HepG2 (cell line): ENCODE results near the gene CDK17. TPM values are rescaled to one million over a fixed set of nuclear protein-coding genes. Genes with fewer than 3 reads are reported as not detected.

Source experiments
- ATAC-seq: fragments of 200-7000 bp; cut with Tn5 transposase; 3 replicates; pipeline ENCODE4 v1.9.1; 2020; ENCODE audit warnings: mild to moderate bottlenecking, moderate library complexity
- BruUV-seq: library from RNA; stranded (reverse); fragments of 400-500 nt; replicated peaks from 2 replicates; lab custom pipeline; 2021; lab: Mats Ljungman, UMichigan
- CTCF ChIA-PET: fragments of 300-600 bp; formaldehyde crosslinking; extraction: SDS; loops from one replicate; lab custom pipeline; 2021; ENCODE audit warnings: low total read pairs, inconsistent platforms, low intra/inter-chr PET ratio; lab: Yijun Ruan, JAX
- POLR2A ChIA-PET: fragments of 350-600 bp; sonication (Branson Sonifier 250); formaldehyde crosslinking; loops from one replicate; lab custom pipeline; 2020; ENCODE audit warnings: antibody characterized with exemption, inconsistent platforms; lab: Yijun Ruan, JAX
- DNase-seq: peaks from one replicate; pipeline ENCODE4 v3.0.0-alpha.2; 2015; ENCODE audit warnings: low spot score
- FAIRE-seq: peaks from 3 replicates; lab custom pipeline; 2011; peaks lifted over from hg19 to GRCh38; lab: Jason Lieb, UNC
- H2AFZ ChIP-seq: one replicate; pipeline ENCODE4 v1.6.1; 2011; ENCODE audit warnings: low read length, inconsistent platforms
- H3K27ac ChIP-seq: fragments of 300-600 bp; 3 replicates; pipeline ENCODE4 v1.8.0; 2011; ENCODE audit warnings: mixed run types, mild to moderate bottlenecking, mixed read lengths, low read length, inconsistent platforms; ENCODE audit not compliant: insufficient read depth; ENCODE audit errors: extremely low read length
- H3K27me3 ChIP-seq, 2 experiments: fragments of 200-600 bp in 1 of 2; 2 replicates in 1 of 2; 3 replicates in 1 of 2; pipeline versions ENCODE4 v1.6.0 to v1.8.0; 2011; ENCODE audit warnings: low read length in 2 of 2, mild to moderate bottlenecking in 2 of 2, moderate library complexity in 2 of 2, inconsistent platforms in 1 of 2; ENCODE audit not compliant: insufficient read depth in 2 of 2, control insufficient read depth in 1 of 2
- H3K36me3 ChIP-seq, 2 experiments: fragments of 200-600 bp in 1 of 2; replicated peaks in 1 of 2; 2 replicates in 1 of 2; 3 replicates in 1 of 2; pipeline versions ENCODE4 v1.5.1 to v1.8.0; 2011; ENCODE audit warnings: low read length in 2 of 2, inconsistent platforms in 1 of 2; ENCODE audit not compliant: insufficient read depth in 2 of 2, control insufficient read depth in 1 of 2
- H3K4me1 ChIP-seq: 2 replicates; pipeline ENCODE4 v1.5.1; 2012; ENCODE audit warnings: low read length, inconsistent platforms; ENCODE audit not compliant: insufficient read depth
- H3K4me2 ChIP-seq: 2 replicates; pipeline ENCODE4 v1.6.0; 2011; ENCODE audit warnings: low read depth, low read length, inconsistent platforms
- H3K4me3 ChIP-seq, 3 experiments: fragments of 200-600 bp in 1 of 3; sonication (generic), shearing (Covaris generic) in 1 of 3; replicated peaks in 1 of 3; 2 replicates each; pipeline ENCODE4 v1.5.1; 2011 to 2016; ENCODE audit warnings: low read length in 3 of 3, inconsistent platforms in 2 of 3, low read depth in 2 of 3, mild to moderate bottlenecking in 2 of 3, control low read depth in 1 of 3, mixed read lengths in 1 of 3; ENCODE audit not compliant: insufficient read depth in 1 of 3
- H3K79me2 ChIP-seq: one replicate; pipeline ENCODE4 v1.6.1; 2011; ENCODE audit warnings: low read length, inconsistent platforms; ENCODE audit not compliant: insufficient read depth
- H3K9ac ChIP-seq: 2 replicates; pipeline ENCODE4 v1.6.0; 2011; ENCODE audit warnings: mild to moderate bottlenecking, low read depth, low read length, inconsistent platforms; ENCODE audit not compliant: insufficient read depth
- H3K9me3 ChIP-seq: 2 replicates; pipeline ENCODE4 v1.5.1; 2012; ENCODE audit warnings: mild to moderate bottlenecking, low read length
- H4K20me1 ChIP-seq: 2 replicates; pipeline ENCODE4 v1.6.0; 2011; ENCODE audit warnings: inconsistent platforms, mild to moderate bottlenecking, low read length, moderate library complexity; ENCODE audit not compliant: insufficient read depth
- JUND ChIP-seq: sonication (generic); formaldehyde crosslinking; IDR thresholded peaks from 2 replicates; pipeline ENCODE4 v1.8.0; 2022; ENCODE audit warnings: mild to moderate bottlenecking, missing genetic modification reagents
- ZNF333 ChIP-seq: sonication (generic); formaldehyde crosslinking; IDR thresholded peaks from 2 replicates; pipeline ENCODE4 v1.4.0; 2020; ENCODE audit warnings: mild to moderate bottlenecking, missing genetic modification reagents, borderline replicate concordance
- ZNF567 ChIP-seq: sonication (generic); formaldehyde crosslinking; IDR thresholded peaks from 2 replicates; pipeline ENCODE4 v1.8.1; 2023; ENCODE audit warnings: mild to moderate bottlenecking, missing genetic modification reagents, borderline replicate concordance
- ZNF703 ChIP-seq: sonication (generic); formaldehyde crosslinking; IDR thresholded peaks from 2 replicates; pipeline ENCODE4 v1.5.1; 2020; ENCODE audit warnings: missing genetic modification reagents, mild to moderate bottlenecking, moderate library complexity, borderline replicate concordance
- WGBS: methylation state at CpG from one replicate; pipeline ENCODE4 v1.1.6; 2017; ENCODE audit warnings: low lambda C conversion rate; 5-methylcytosine and 5-hydroxymethylcytosine counted together
- in situ Hi-C: cut with HindIII; loops from 2 replicates; pipeline ENCODE4 v1.10.0; 2017; ENCODE audit warnings: low pct_unique_long_range_greater_than_20kb; ENCODE audit not compliant: extremely low pct_ligation_motif_present
- intact Hi-C: fragments of 100-400 bp; cut with micrococcal nuclease; formaldehyde crosslinking; loops from one replicate; pipeline ENCODE4 v1.10.0; 2022; ENCODE audit not compliant: unreplicated experiment
- polyA plus RNA-seq, 8 experiments: library from polyadenylated mRNA; depleted of rRNA in 3 of 8; stranded (reverse) in 7 of 8; unstranded in 1 of 8; fragments of >200 nt; fragmentation: Illumina TruSeq in 4 of 8; extraction: Trizol in 4 of 8; gene quantifications; 2 replicates each; pipeline versions ENCODE4 v1.2.1 to v1.2.3, GENCODE V29; 2011 to 2016; ENCODE audit warnings: low read depth in 4 of 8, missing spikeins in 1 of 8, mixed read lengths in 1 of 8; ENCODE audit not compliant: insufficient read depth in 1 of 8
- total RNA-seq, 5 experiments: library from RNA; depleted of rRNA; stranded (reverse); fragments of >200 nt; fragmentation: Illumina TruSeq; extraction: Trizol; gene quantifications; 2 replicates each; pipeline ENCODE4 v1.2.3, GENCODE V29; 2016; ENCODE audit warnings: low read depth in 1 of 5

Gene CDK17
- total and polyA plus RNA-seq, 2 of the 13 experiments (the other 11 are each of a cell fraction or from before 2014, with no cell fraction given), result 9.9 to 22.3 TPM

DNA sequence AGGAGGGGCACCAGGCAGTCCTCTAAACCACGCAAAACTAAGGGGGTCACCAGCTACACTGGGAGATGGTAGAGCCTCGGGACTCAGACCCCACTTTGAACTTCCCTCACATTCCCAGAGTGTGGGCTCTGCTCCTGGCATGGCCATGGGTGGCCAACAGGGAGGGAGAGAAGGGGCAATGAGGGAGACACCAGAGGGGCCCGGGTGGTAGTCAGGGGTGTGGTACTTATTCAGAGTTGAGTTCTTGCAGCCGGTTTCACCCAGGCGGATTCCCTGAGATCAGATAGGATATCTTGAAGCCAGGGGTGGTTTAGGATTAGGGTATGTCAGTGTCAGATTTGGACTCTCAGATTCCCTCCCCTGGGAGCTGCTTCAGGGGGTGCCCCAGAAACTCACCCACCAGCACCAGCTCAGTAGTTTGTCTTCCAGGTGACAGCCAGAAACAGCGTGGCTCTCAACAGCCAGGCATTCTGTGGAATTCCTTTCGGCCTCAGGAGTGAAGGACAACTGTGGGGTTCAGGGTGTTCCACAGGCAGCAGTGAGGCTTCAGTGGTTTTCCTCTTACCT lies 150.0 kb downstream of the CDK17 start:
- Histone ChIP-seq H3K36me3 (peaks cover 0 to 4% of the 10 kb centered on the region in 2 experiments; a peak in 1 of 5 replicates), H3K4me2 (no peak overlapping the region), H3K79me2 (no peaks in the 10 kb centered on the region), H3K27ac (no peak overlapping the region), H3K9ac (no peak overlapping the region), H3K4me1 (peaks cover 19% of the 10 kb centered on the region), H4K20me1 (no peaks in the 10 kb centered on the region), H3K9me3 (no peaks in the 10 kb centered on the region), H2AFZ (no peak overlapping the region), H3K27me3 (no peaks in the 10 kb centered on the region), H3K4me3 (no peak overlapping the region)
- no peak for DNase-seq
- no peak for FAIRE-seq
- TF ChIP-seq ZNF333 (CRISPR knock-in tag), result no peak
- intact Hi-C loops (no loop called here), in situ Hi-C loops (no loop called here)
- ATAC-seq, result no peak
- 96% methylated on average over 5 of the region's 7 CpGs for WGBS
- CTCF ChIA-PET, result no interaction called here
- POLR2A ChIA-PET, result no interaction called here
- no TSS peak for BruUV-seq

DNA sequence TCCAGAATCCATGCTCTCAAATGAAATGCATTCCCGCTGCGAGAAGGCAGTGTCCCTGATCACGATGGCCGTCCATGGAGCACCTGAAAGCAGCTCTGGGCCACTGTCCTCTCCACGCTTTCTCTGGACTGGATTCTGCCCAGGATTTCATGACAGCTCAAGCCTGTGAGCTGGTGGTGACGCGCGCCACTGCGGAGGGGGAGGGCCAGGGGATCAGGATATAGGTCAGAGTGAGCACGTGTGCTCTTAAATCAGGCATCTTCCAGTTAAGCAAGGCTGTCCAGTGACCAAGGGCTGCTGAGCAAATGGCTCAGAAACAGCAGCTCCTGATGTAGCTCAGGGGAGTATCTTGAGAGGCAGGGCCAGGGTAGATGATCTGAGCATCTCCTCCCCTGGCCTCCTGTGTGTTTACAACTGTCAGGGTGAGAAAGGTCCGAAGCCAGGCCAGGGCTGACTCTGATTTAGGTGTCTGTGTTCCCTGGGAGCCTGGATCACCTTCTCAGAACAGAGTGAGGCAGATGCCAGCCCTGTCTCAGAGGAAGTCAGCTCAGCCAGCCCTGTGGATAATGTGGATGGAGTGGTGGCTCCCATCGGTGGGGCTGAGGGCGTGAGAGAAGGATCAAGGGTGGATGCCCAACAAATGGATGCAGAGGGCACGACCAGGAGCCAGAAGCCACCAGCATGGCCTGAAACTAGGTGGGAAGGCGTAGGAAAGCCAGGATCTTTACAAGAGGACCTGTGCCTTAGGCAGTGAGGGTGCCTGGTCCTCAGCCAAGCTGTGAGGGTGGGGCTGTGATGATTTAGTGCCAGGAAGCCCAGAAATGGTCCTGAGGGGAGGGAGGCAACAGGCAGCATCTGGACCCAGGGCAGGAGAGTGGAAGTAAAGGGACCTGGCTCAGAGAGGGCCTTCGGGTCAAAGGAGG lies 150.8 kb downstream of the CDK17 start:
- FAIRE-seq (no peak), ATAC-seq (no peak), DNase-seq (no peak)
- WGBS, result 95% methylated on average over 13 of the region's 16 CpGs
- no TSS peak for BruUV-seq
- in situ Hi-C loops (no loop called here), intact Hi-C loops (no loop called here)
- H3K9ac ChIP-seq, result no peak overlapping the region
- peaks cover 12% of the 10 kb centered on the region for H3K4me1 ChIP-seq
- H2AFZ ChIP-seq, result no peak overlapping the region
- H3K27ac ChIP-seq, result no peak overlapping the region
- TF ChIP-seq ZNF567 (CRISPR knock-in tag), result no peak
- no peak for TF ChIP-seq ZNF703 (CRISPR knock-in tag)
- TF ChIP-seq JUND (CRISPR knock-in tag), result no peak
- H3K4me3 ChIP-seq, result no peak overlapping the region
- no peaks in the 10 kb centered on the region for H3K9me3 ChIP-seq
- no peak overlapping the region for H3K4me2 ChIP-seq
- CTCF ChIA-PET, result no interaction called here
- H3K27me3 ChIP-seq, result no peaks in the 10 kb centered on the region
- no peaks in the 10 kb centered on the region for H4K20me1 ChIP-seq
- peaks cover 0 to 4% of the 10 kb centered on the region in 2 experiments; a peak in 1 of 5 replicates for H3K36me3 ChIP-seq
- POLR2A ChIA-PET, result no interaction called here
- H3K79me2 ChIP-seq, result no peaks in the 10 kb centered on the region
